GM12878 (cell line): Measurements from ENCODE around the gene C10orf88. TPM values are rescaled to one million over a fixed set of nuclear protein-coding genes. Genes with fewer than 3 reads are reported as not detected.
A peak's percentile ranks its signal among the peaks of the same experiment; 100 is the strongest.

Source experiments
- ASH2L ChIP-seq: fragments of 300-600, 200-600 bp; sonication (generic); IDR thresholded peaks from 2 replicates; pipeline ENCODE4 v1.6.1; 2017; ENCODE audit warnings: low read depth, mild to moderate bottlenecking, borderline replicate concordance
- CBFB ChIP-seq: IDR thresholded peaks from 2 replicates; pipeline ENCODE4 v1.6.1; 2016; ENCODE audit warnings: antibody characterized with exemption, low read depth
- CREM ChIP-seq: IDR thresholded peaks from 2 replicates; pipeline ENCODE4 v1.6.1; 2014; ENCODE audit warnings: antibody characterized with exemption, low read depth
- NFIC ChIP-seq: IDR thresholded peaks from 2 replicates; pipeline ENCODE4 v1.6.1; 2012; ENCODE audit warnings: low read depth, mild to moderate bottlenecking, inconsistent platforms, low read length, moderate library complexity
- NR2C1 ChIP-seq: fragments of 450-650 bp; IDR thresholded peaks from 2 replicates; pipeline ENCODE4 v1.6.1; 2017; ENCODE audit warnings: antibody characterized with exemption, mild to moderate bottlenecking, moderate library complexity
- PAX8 ChIP-seq: fragments of 450-650 bp; IDR thresholded peaks from 2 replicates; pipeline ENCODE4 v1.6.1; 2017; ENCODE audit warnings: mild to moderate bottlenecking, moderate library complexity
- PML ChIP-seq: IDR thresholded peaks from 2 replicates; pipeline ENCODE4 v1.6.1; 2012; ENCODE audit warnings: low read length, inconsistent platforms
- SP1 ChIP-seq: IDR thresholded peaks from one replicate; pipeline ENCODE4 v1.6.1; 2011; ENCODE audit warnings: low read depth, low read length
- TCF7 ChIP-seq: IDR thresholded peaks from 2 replicates; pipeline ENCODE4 v1.6.1; 2014; ENCODE audit warnings: antibody characterized with exemption, borderline replicate concordance
- ZBED1 ChIP-seq: IDR thresholded peaks from 2 replicates; pipeline ENCODE4 v1.6.1; 2016; ENCODE audit warnings: borderline replicate concordance
- polyA plus RNA-seq, 11 experiments: library from polyadenylated mRNA; depleted of rRNA in 4 of 11; unstranded in 6 of 11; stranded (reverse) in 5 of 11; fragments of >200 nt; fragmentation: Nextera tagmentation in 4 of 11; fragmentation: Illumina TruSeq in 1 of 11; extraction: Ambion mirVana in 4 of 11; extraction: Trizol in 1 of 11; gene quantifications; 1 replicate in 1 of 11; 2 replicates in 10 of 11; pipeline versions ENCODE4 v1.2.1 to v1.2.3, GENCODE V29; 2011 to 2016; ENCODE audit warnings: inconsistent platforms in 2 of 11, missing spikeins in 2 of 11, low read depth in 1 of 11
- total RNA-seq, 4 experiments: library from RNA; depleted of rRNA in 3 of 4; stranded (reverse); fragments of >200 nt in 3 of 4; fragmentation: Illumina TruSeq in 1 of 4; extraction: Trizol in 1 of 4; gene quantifications; 2 replicates each; pipeline versions ENCODE4 v1.2.1 to v1.2.3, GENCODE V29; 2013 to 2021
- TF ChIP-seq, protein P1 (sequence below): fragments of 450-650 bp; IDR thresholded peaks from 2 replicates; pipeline ENCODE4 v1.6.1; 2017; ENCODE audit warnings: mild to moderate bottlenecking, moderate library complexity
- TF ChIP-seq, protein P2 (sequence below): fragments of 450-650 bp; IDR thresholded peaks from 2 replicates; pipeline ENCODE4 v1.6.1; 2017; ENCODE audit warnings: mild to moderate bottlenecking, low read depth, inconsistent platforms; ENCODE audit not compliant: poor library complexity, severe bottlenecking
- TF ChIP-seq, protein P3 (sequence below): IDR thresholded peaks from 2 replicates; pipeline ENCODE4 v1.6.1; 2011; ENCODE audit warnings: low read depth, mild to moderate bottlenecking, low read length, moderate library complexity, borderline replicate concordance; ENCODE audit errors: extremely low read depth
- TF ChIP-seq, protein P4 (sequence below): fragments of 450-650 bp; conservative IDR thresholded peaks from 2 replicates; pipeline ENCODE4 v1.6.1; 2017; ENCODE audit warnings: mild to moderate bottlenecking, moderate library complexity
- TF ChIP-seq, protein P5 (sequence below): IDR thresholded peaks from 2 replicates; pipeline ENCODE4 v1.6.1; 2011; ENCODE audit warnings: mild to moderate bottlenecking, low read depth, low read length, moderate library complexity; ENCODE audit not compliant: insufficient replicate concordance

Gene C10orf88
- total and polyA plus RNA-seq, 10 of the 15 experiments (the other 5 are each of a cell fraction or from before 2014, with no cell fraction given): 4.7 to 12.5 (median 8.5) TPM

DNA sequence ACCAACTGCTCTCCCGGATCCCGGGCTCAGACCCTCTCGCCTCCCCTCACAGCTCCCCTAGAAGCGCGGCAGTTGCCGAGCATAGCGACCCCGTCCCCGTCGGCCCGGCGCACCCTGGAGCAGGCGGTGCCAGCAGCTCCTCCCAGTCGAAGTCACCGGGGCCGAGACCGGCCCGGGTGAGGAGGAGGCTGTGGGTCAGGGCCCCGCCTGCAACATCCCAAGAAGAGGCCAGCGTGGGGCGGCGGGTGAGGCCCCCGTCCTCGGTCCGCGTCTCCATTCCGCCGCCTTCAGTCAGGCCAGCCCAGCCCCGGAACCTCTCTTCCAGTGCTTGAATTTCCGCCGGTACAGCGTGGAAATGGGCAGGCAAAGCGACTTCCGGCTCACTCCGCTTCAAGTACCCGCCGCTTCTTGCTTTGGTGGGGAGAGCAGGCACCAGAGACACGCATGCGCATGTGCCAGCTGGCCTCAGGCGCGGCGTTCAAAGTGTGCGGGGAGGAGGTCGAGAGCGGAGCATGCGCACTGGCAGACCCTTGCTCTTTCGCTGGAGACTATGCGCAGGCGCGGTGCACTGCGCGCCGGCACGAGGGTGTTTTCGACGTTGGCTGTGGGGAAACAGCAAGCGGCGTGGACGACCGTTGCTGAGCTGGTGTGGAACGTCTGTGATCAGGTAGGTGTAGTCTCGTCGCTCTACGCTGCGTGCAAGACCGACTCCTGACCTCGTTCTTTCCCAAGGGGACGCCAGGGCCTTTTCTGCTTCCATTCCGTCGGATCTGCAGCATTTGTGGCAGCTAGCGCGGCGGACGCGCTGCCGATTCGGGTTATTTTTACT lies at the start of gene C10orf88 (continued):
- TF ChIP-seq, protein P1, sequence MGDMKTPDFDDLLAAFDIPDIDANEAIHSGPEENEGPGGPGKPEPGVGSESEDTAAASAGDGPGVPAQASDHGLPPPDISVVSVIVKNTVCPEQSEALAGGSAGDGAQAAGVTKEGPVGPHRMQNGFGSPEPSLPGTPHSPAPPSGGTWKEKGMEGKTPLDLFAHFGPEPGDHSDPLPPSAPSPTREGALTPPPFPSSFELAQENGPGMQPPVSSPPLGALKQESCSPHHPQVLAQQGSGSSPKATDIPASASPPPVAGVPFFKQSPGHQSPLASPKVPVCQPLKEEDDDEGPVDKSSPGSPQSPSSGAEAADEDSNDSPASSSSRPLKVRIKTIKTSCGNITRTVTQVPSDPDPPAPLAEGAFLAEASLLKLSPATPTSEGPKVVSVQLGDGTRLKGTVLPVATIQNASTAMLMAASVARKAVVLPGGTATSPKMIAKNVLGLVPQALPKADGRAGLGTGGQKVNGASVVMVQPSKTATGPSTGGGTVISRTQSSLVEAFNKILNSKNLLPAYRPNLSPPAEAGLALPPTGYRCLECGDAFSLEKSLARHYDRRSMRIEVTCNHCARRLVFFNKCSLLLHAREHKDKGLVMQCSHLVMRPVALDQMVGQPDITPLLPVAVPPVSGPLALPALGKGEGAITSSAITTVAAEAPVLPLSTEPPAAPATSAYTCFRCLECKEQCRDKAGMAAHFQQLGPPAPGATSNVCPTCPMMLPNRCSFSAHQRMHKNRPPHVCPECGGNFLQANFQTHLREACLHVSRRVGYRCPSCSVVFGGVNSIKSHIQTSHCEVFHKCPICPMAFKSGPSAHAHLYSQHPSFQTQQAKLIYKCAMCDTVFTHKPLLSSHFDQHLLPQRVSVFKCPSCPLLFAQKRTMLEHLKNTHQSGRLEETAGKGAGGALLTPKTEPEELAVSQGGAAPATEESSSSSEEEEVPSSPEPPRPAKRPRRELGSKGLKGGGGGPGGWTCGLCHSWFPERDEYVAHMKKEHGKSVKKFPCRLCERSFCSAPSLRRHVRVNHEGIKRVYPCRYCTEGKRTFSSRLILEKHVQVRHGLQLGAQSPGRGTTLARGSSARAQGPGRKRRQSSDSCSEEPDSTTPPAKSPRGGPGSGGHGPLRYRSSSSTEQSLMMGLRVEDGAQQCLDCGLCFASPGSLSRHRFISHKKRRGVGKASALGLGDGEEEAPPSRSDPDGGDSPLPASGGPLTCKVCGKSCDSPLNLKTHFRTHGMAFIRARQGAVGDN: peak; percentile 98
- TF ChIP-seq NR2C1 (peak; percentile 61), TCF7 (no peak), ZBED1 (no peak), ASH2L (no peak), CBFB (peak; percentile 53; the same call in 1 of the 2 replicates), SP1 (peak; percentile 42), NFIC (no peak), PAX8 (no peak), CREM (peak; percentile 83), PML (no peak; the same call in 1 of the 2 replicates)
- TF ChIP-seq, protein P2, sequence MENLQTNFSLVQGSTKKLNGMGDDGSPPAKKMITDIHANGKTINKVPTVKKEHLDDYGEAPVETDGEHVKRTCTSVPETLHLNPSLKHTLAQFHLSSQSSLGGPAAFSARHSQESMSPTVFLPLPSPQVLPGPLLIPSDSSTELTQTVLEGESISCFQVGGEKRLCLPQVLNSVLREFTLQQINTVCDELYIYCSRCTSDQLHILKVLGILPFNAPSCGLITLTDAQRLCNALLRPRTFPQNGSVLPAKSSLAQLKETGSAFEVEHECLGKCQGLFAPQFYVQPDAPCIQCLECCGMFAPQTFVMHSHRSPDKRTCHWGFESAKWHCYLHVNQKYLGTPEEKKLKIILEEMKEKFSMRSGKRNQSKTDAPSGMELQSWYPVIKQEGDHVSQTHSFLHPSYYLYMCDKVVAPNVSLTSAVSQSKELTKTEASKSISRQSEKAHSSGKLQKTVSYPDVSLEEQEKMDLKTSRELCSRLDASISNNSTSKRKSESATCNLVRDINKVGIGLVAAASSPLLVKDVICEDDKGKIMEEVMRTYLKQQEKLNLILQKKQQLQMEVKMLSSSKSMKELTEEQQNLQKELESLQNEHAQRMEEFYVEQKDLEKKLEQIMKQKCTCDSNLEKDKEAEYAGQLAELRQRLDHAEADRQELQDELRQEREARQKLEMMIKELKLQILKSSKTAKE: no peak
- TF ChIP-seq, protein P3, sequence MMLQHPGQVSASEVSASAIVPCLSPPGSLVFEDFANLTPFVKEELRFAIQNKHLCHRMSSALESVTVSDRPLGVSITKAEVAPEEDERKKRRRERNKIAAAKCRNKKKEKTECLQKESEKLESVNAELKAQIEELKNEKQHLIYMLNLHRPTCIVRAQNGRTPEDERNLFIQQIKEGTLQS: peak; percentile 46; the same call in 1 of the 2 replicates
- TF ChIP-seq, protein P4, sequence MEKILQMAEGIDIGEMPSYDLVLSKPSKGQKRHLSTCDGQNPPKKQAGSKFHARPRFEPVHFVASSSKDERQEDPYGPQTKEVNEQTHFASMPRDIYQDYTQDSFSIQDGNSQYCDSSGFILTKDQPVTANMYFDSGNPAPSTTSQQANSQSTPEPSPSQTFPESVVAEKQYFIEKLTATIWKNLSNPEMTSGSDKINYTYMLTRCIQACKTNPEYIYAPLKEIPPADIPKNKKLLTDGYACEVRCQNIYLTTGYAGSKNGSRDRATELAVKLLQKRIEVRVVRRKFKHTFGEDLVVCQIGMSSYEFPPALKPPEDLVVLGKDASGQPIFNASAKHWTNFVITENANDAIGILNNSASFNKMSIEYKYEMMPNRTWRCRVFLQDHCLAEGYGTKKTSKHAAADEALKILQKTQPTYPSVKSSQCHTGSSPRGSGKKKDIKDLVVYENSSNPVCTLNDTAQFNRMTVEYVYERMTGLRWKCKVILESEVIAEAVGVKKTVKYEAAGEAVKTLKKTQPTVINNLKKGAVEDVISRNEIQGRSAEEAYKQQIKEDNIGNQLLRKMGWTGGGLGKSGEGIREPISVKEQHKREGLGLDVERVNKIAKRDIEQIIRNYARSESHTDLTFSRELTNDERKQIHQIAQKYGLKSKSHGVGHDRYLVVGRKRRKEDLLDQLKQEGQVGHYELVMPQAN: peak; percentile 4
- TF ChIP-seq, protein P5, sequence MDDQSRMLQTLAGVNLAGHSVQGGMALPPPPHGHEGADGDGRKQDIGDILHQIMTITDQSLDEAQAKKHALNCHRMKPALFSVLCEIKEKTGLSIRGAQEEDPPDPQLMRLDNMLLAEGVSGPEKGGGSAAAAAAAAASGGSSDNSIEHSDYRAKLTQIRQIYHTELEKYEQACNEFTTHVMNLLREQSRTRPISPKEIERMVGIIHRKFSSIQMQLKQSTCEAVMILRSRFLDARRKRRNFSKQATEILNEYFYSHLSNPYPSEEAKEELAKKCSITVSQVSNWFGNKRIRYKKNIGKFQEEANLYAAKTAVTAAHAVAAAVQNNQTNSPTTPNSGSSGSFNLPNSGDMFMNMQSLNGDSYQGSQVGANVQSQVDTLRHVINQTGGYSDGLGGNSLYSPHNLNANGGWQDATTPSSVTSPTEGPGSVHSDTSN: no peak
